Measurements from ENCODE around the gene ARF1.
A peak's percentile ranks its signal among the peaks of the same experiment; 100 is the strongest.

GRCh38 chr1:228066891-228067654 lies 15.4 kb upstream of the ARF1 start:
- TF ChIP-seq CTCF (optimal IDR thresholded peaks at IDR 0.05 in 1 of 3, IDR thresholded peaks at IDR 0.05 in 1 of 3, conservative IDR thresholded peaks at IDR 0.05 in 1 of 3; ENCODE audit: extremely low read depth in 1 of 3, insufficient read depth in 2 of 3, low read length in 3 of 3) (no peak), EZH2 (IDR thresholded peaks at IDR 0.05; ENCODE audit: low read length) (peak; percentile 39)

Measured in keratinocyte (primary cell).